ENCODE data around the gene HADHA.

Gene HADHA

GRCh38 chr2:26144031-26144430, 100.4 kb downstream of the HADHA start:
- Histone ChIP-seq H4K20me1 (ENCODE audit: low read depth, low read length) (no peaks in the 10 kb centered on the region), H3K79me2 (ENCODE audit: insufficient read depth, low read length) (no peaks in the 10 kb centered on the region), H3F3A (ENCODE audit: insufficient read depth) (0 out of 2 replicates have a peak, but pooled peaks cover 4% of the 10 kb centered on the region), H3K9ac (ENCODE audit: low read length) (no peak overlapping the region), H3K9me2 (replicated peaks; ENCODE audit: insufficient read depth, low read length) (no peaks in the 10 kb centered on the region), H3K36me3 (ENCODE audit: low read length) (no peaks in the 10 kb centered on the region), H2AFZ (ENCODE audit: low read depth, low read length, severe bottlenecking) (no peak overlapping the region), H3K9me3 (ENCODE audit: insufficient read depth, low read length) (no peaks in the 10 kb centered on the region), H3K27me3 (ENCODE audit: low read length) (no peaks in the 10 kb centered on the region), H3K4me3 (ENCODE audit: insufficient read depth, low read length, poor library complexity, severe bottlenecking) (no peak overlapping the region), H3K27ac (ENCODE audit: low read depth, low read length) (no peak overlapping the region), H3K4me2 (ENCODE audit: low read depth, low read length, poor library complexity, severe bottlenecking) (no peak overlapping the region)
- no peak for TF ChIP-seq EZH2phosphoT487 (conservative IDR thresholded peaks at IDR 0.05; ENCODE audit: low read length)
- TF ChIP-seq CTCF (IDR thresholded peaks at IDR 0.05; ENCODE audit: insufficient read depth, low read length, poor library complexity, severe bottlenecking), result no peak

GRCh38 chr2:26141145-26141769, 103.2 kb downstream of the HADHA start:
- 0 out of 2 replicates have a peak, but pooled peaks cover 2% of the 10 kb centered on the region for H3K36me3 ChIP-seq (ENCODE audit: low read length)
- no peak overlapping the region for H3K9ac ChIP-seq (ENCODE audit: low read length)
- no peaks in the 10 kb centered on the region for H3K79me2 ChIP-seq (ENCODE audit: insufficient read depth, low read length)
- no peak overlapping the region for H3K4me2 ChIP-seq (ENCODE audit: low read depth, low read length, poor library complexity, severe bottlenecking)
- 0 out of 2 replicates have a peak, but pooled peaks cover 4% of the 10 kb centered on the region for H3F3A ChIP-seq (ENCODE audit: insufficient read depth)
- no peak overlapping the region for H2AFZ ChIP-seq (ENCODE audit: low read depth, low read length, severe bottlenecking)
- no peaks in the 10 kb centered on the region for H3K9me2 ChIP-seq (replicated peaks; ENCODE audit: insufficient read depth, low read length)
- no peak for TF ChIP-seq EZH2phosphoT487 (conservative IDR thresholded peaks at IDR 0.05; ENCODE audit: low read length)
- TF ChIP-seq CTCF (IDR thresholded peaks at IDR 0.05; ENCODE audit: insufficient read depth, low read length, poor library complexity, severe bottlenecking), result no peak
- H3K4me3 ChIP-seq (ENCODE audit: insufficient read depth, low read length, poor library complexity, severe bottlenecking), result no peak overlapping the region
- H3K9me3 ChIP-seq (ENCODE audit: insufficient read depth, low read length), result no peaks in the 10 kb centered on the region
- no peaks in the 10 kb centered on the region for H3K27me3 ChIP-seq (ENCODE audit: low read length)
- no peaks in the 10 kb centered on the region for H4K20me1 ChIP-seq (ENCODE audit: low read depth, low read length)
- no peak overlapping the region for H3K27ac ChIP-seq (ENCODE audit: low read depth, low read length)
